Memory B cell (primary cell): ENCODE measurements around the gene DTNA.
"Not testable (repeated sequence)": the region's sequence is repeated elsewhere in the genome, so short reads cannot be mapped to it uniquely, and the experiment has no call there.

Source experiments
- ATAC-seq: fragments of 150-1000 bp; cut with Tn5 transposase; 2 replicates; pipeline ENCODE4 v1.10.0; 2021; ENCODE audit warnings: low read depth, mild to moderate bottlenecking, moderate library complexity
- DNase-seq, 2 donors: peaks; one replicate each; pipeline ENCODE4 v3.0.0; 2022; ENCODE audit warnings: low spot score in 2 of 2
- H3K27ac Mint-ChIP-seq: one replicate; pipeline ENCODE4 v1.8.0; 2022; ENCODE audit warnings: mild to moderate bottlenecking, moderate library complexity, mixed read lengths
- H3K27me3 Mint-ChIP-seq: one replicate; pipeline ENCODE4 v1.8.0; 2022; ENCODE audit warnings: mixed read lengths
- H3K36me3 Mint-ChIP-seq: one replicate; pipeline ENCODE4 v1.8.0; 2022; ENCODE audit warnings: mild to moderate bottlenecking, mixed read lengths
- H3K4me1 Mint-ChIP-seq: one replicate; pipeline ENCODE4 v1.8.0; 2022; ENCODE audit warnings: mixed read lengths
- H3K4me3 Mint-ChIP-seq: one replicate; pipeline ENCODE4 v1.8.0; 2022; ENCODE audit warnings: mild to moderate bottlenecking, moderate library complexity, mixed read lengths
- H3K9me3 Mint-ChIP-seq: one replicate; pipeline ENCODE4 v1.8.0; 2022; ENCODE audit warnings: mixed read lengths

The DTNA gene

DNA sequence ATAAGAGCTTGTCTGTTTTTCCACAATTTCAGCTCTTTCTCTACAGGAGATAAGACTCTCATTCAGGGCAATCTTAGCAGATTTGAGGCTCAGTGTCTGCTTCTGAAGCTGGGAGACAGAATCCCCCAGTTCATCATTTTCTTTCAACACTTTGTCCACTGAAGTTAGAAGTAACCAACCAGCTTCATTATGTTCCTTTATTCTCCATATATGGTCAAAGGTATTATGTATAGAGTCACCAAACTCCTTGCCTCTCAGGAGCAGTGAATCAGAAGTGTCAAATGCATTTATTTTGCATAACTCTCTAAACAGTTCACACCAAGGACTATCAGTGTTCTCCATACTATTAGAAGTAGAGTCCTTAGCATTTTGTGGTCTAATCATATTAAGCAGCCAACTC lies 24.4 kb downstream of the DTNA start:
- not testable (repeated sequence) for H3K36me3 Mint-ChIP-seq, H3K4me3 Mint-ChIP-seq, ATAC-seq, H3K27me3 Mint-ChIP-seq, H3K4me1 Mint-ChIP-seq, H3K27ac Mint-ChIP-seq, DNase-seq, H3K9me3 Mint-ChIP-seq

DNA sequence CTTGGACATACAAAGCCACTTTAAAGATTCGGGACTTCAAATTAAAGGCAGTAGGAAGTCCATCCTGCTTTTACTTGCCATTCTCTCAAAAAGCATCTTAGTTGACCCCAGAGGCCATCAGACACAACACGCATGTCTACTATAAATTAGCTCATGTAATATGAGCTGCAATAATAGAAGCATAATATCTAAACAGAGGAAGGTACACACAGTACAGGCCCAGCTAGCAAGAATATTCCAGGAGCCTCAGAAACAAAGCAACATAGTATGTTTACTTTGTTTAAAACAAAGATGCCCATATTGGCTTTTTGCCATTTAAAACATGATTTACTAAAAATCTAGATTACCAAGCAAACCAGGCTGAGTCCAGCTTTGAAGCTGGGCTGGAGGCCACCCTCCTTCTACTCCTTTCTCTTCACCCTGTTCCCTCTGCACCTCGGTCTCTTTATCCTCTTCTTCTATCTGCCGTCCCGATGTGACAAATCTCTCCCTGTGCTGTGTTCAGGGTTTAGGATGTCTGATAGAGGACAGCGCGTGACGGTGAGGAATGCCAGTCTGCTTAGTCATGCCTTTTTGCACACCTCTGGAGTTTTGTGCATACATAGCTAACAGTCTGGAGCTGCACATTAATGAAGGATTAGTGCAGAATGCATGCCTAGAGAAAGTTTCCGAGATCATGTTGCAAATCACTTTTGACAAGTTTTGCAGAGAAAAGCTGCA lies 28.2 kb downstream of the DTNA start:
- DNase-seq: no peak
- no peaks in the 10 kb centered on the region for H3K36me3 Mint-ChIP-seq
- H3K27me3 Mint-ChIP-seq: peaks cover 5% of the 10 kb centered on the region
- H3K4me3 Mint-ChIP-seq: no peak overlapping the region
- no peak for ATAC-seq
- no peaks in the 10 kb centered on the region for H3K4me1 Mint-ChIP-seq
- H3K9me3 Mint-ChIP-seq: no peaks in the 10 kb centered on the region
- no peak overlapping the region for H3K27ac Mint-ChIP-seq

DNA sequence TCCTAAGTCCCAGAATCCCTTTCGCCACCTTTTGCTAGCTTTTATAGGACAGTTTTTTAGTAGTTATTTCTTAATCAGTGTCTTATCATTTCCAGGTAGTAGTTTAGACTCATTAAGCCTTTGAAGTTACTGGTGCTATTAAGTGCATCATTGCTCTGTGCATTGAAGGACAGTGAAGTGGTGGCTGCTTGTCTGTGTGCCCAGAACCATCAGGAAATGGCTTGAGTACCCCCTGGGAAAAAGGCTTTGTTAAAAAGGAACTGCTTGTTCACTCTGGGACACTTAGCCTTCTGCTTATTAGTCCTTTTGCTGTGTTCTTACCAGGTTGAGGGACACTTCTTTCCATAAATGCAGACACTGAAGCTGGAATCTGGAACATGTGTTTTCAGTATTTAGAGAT lies 30.0 kb downstream of the DTNA start:
- ATAC-seq (no peak), DNase-seq (no peak)
- no peaks in the 10 kb centered on the region for H3K36me3 Mint-ChIP-seq
- H3K4me3 Mint-ChIP-seq: no peak overlapping the region
- no peaks in the 10 kb centered on the region for H3K4me1 Mint-ChIP-seq
- H3K9me3 Mint-ChIP-seq: no peaks in the 10 kb centered on the region
- no peak overlapping the region for H3K27ac Mint-ChIP-seq
- H3K27me3 Mint-ChIP-seq: peaks cover 5% of the 10 kb centered on the region

DNA sequence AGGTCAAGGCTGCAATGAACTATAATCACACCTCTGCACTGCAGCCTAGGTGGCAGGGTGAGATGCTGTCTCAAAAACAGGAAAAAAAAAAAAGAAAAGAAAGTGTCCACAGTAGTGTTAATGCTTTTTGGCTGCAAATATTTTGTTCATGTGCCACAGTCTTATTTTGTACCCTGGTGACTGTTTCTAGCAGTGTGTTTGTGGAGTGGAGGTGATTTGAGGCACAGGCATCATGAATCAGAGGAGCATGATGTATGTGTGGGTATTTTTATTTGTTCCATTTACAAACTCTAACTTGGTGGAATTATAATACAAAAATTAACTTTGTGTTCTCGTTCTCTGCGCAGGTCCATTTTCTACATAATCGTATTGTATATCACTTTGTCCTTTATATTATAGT lies 30.6 kb downstream of the DTNA start:
- ATAC-seq (no peak), DNase-seq (no peak)
- H3K27ac Mint-ChIP-seq: no peak overlapping the region
- peaks cover 4% of the 10 kb centered on the region for H3K27me3 Mint-ChIP-seq
- no peaks in the 10 kb centered on the region for H3K9me3 Mint-ChIP-seq
- H3K36me3 Mint-ChIP-seq: no peaks in the 10 kb centered on the region
- H3K4me3 Mint-ChIP-seq: no peak overlapping the region
- no peaks in the 10 kb centered on the region for H3K4me1 Mint-ChIP-seq

DNA sequence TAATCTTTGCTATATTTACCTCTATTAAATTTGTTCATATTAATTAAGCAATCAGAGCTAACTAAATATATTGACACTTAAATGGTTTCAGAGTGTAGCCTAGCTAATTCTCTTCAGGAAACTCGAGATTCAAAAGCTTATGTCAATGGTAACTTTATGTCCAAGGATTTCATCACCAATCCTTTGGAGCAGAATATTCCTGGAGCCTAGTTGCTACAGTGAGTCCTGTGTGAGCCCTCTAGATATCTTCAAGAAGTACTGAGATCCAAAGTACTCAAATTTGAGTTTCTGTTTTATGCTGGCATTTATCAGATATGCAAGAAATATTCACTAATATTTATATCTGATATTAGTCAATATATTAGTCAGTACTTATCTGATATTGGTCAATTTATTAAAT lies 31.3 kb downstream of the DTNA start:
- Mint-ChIP-seq H3K4me3 (no peak overlapping the region), H3K27ac (no peak overlapping the region), H3K36me3 (no peaks in the 10 kb centered on the region), H3K27me3 (peaks cover 1% of the 10 kb centered on the region), H3K9me3 (no peaks in the 10 kb centered on the region), H3K4me1 (no peaks in the 10 kb centered on the region)
- ATAC-seq: no peak
- no peak for DNase-seq

DNA sequence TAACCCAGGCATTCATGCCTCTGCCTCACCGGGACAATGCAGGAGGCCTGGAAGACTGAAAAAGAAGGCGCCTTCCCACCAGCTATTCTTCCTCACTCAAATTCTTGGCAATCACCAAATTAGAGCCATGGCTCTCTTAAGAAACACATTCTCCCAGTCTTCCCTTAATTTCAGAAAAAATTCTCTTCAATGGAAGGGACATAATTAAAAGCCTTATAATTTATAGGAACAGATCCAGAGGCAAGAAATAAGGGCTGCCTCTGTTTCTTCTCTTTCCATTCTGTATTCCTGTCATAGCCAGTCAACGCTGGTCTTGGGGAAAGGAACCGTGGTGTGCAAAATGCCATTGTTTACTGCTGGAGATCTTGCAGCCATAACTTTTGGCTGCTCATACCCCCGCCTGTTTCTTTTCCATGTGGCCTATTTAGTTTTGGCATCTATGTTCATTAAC lies 32.8 kb downstream of the DTNA start:
- DNase-seq (no peak), ATAC-seq (no peak)
- no peaks in the 10 kb centered on the region for H3K36me3 Mint-ChIP-seq
- H3K27ac Mint-ChIP-seq: no peak overlapping the region
- H3K4me1 Mint-ChIP-seq: no peaks in the 10 kb centered on the region
- H3K27me3 Mint-ChIP-seq: no peaks in the 10 kb centered on the region
- no peak overlapping the region for H3K4me3 Mint-ChIP-seq
- H3K9me3 Mint-ChIP-seq: no peaks in the 10 kb centered on the region

DNA sequence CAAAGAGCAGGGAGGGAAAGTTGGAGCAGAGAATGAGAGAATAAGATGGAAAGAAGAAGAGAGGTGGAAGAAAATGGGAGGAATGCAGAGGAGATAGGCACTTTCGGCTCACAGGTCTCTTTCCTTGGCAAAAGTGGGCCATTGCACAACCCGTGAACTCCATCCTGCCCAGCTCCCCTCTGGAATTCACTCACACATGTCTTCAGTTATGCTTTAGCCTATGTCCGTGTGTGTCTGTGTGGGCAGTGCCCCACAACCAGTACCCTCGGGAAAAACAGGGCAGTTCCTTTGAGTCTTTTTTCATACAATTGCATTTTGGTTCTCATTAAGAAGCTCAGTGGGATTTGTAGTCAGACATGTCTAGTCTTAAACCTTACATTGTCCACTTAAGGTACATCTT lies 34.5 kb downstream of the DTNA start:
- Mint-ChIP-seq H3K4me3 (no peak overlapping the region), H3K9me3 (no peaks in the 10 kb centered on the region), H3K4me1 (no peaks in the 10 kb centered on the region), H3K27ac (no peak overlapping the region), H3K36me3 (no peaks in the 10 kb centered on the region), H3K27me3 (no peaks in the 10 kb centered on the region)
- ATAC-seq (no peak), DNase-seq (no peak)

DNA sequence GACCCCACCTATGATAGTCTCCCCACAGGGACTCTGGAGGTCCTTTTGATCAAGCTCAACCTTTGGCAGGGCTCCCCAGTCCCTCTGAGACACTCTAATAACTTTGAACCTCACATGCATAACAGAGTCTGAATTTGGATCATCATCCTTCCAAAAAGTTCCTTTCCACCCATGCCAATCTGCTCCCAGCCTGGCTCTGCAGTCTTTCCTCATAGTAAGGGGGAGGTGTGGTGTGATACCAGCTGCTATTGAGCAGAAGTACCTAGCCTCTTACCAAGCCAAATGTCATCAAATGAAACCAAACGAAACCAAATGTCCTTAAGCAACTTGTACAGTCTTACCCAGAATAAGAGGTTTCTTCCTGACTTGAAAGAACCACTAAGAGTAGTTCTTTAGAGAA lies 36.5 kb downstream of the DTNA start:
- Mint-ChIP-seq H3K9me3 (no peaks in the 10 kb centered on the region), H3K4me3 (no peak overlapping the region), H3K36me3 (no peaks in the 10 kb centered on the region), H3K4me1 (no peaks in the 10 kb centered on the region), H3K27me3 (no peaks in the 10 kb centered on the region), H3K27ac (no peak overlapping the region)
- ATAC-seq: no peak
- no peak for DNase-seq

DNA sequence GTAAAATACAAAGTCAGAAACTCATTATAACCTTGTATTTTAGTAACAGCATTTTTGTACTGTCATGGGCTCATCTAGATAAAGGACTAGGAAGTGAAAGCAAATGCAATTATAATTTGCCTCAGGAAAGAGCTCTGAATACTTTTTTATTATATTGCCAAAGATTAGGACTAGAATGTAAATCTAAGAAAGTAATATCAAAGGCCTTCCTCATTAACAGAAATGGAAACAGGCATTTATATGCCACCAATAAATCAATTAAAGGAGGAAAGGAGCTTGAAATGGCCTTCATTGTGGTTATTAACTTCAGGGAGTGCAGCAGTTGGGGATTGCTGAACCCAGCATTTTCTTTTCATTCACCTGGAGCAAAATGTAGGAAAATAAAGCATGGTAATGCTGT lies 39.6 kb downstream of the DTNA start:
- no peaks in the 10 kb centered on the region for H3K36me3 Mint-ChIP-seq
- no peak overlapping the region for H3K4me3 Mint-ChIP-seq
- ATAC-seq: no peak
- DNase-seq: no peak
- H3K9me3 Mint-ChIP-seq: no peaks in the 10 kb centered on the region
- no peak overlapping the region for H3K27ac Mint-ChIP-seq
- H3K4me1 Mint-ChIP-seq: no peaks in the 10 kb centered on the region
- peaks cover 5% of the 10 kb centered on the region for H3K27me3 Mint-ChIP-seq

DNA sequence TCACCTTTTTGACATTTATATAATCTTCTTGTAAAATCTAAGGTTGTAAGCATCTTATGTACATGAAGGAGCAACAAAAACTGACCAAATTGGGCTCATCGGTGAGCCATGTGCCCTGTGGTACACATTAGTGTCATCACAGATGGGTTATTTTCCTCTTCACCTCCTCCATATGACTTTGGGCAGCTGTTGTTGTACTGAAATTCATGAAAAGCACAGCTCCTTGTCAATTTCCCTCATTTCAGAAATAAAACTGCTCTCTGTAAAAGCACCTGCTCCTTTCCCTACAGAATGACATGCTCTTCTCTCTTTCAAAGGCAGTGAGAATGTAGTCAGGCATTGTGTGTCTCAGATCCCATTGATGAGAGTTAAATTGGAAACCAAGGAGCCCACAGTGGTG lies 42.0 kb downstream of the DTNA start:
- no peak for ATAC-seq
- DNase-seq: no peak
- Mint-ChIP-seq H3K36me3 (no peaks in the 10 kb centered on the region), H3K4me3 (no peak overlapping the region), H3K27ac (no peak overlapping the region), H3K9me3 (no peaks in the 10 kb centered on the region), H3K27me3 (peaks cover 5% of the 10 kb centered on the region), H3K4me1 (no peaks in the 10 kb centered on the region)

DNA sequence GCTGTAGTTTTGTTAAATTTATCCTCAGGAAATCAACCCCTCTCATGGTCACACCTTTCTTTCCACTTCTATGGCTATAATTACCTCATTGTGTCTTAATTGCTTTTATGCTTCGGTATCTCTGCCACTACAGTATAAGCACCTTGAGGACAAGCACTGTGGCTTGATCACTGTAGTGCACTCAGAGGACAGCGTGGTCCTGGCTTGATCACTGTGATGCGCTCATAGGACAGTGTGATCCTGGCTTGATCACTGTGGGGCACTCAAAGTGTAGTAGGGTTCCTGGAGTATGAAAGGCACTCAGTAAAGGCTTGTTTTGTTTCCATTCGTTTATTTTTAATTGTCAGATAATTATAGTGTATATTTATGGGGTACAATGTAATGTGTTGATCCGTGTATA lies 44.2 kb downstream of the DTNA start:
- no peak overlapping the region for H3K27ac Mint-ChIP-seq
- DNase-seq: no peak
- H3K9me3 Mint-ChIP-seq: peaks cover 2% of the 10 kb centered on the region
- H3K4me1 Mint-ChIP-seq: no peaks in the 10 kb centered on the region
- no peaks in the 10 kb centered on the region for H3K36me3 Mint-ChIP-seq
- no peak for ATAC-seq
- H3K27me3 Mint-ChIP-seq: peaks cover 5% of the 10 kb centered on the region
- no peak overlapping the region for H3K4me3 Mint-ChIP-seq

DNA sequence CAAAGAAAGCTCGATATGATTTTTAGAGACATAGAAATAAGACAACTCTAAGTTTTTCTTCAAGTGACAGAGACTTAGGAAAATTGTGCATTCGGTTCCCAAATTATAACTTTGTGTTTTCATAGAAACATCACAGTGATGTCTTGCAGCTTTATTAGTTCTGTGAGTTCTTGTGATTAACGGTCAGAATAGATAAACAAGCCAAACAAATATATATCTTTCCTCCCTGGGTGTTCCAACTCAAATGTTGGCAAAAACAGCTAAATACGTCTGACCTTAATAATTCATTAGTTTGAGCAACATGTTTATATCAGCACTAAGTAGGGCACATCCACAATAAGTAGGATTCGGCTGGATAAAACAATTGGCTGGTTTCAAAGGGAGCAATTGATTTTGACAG lies 47.6 kb downstream of the DTNA start:
- H3K9me3 Mint-ChIP-seq: peaks cover 5% of the 10 kb centered on the region
- DNase-seq (no peak), ATAC-seq (no peak)
- no peak overlapping the region for H3K27ac Mint-ChIP-seq
- no peaks in the 10 kb centered on the region for H3K36me3 Mint-ChIP-seq
- no peak overlapping the region for H3K4me3 Mint-ChIP-seq
- H3K27me3 Mint-ChIP-seq: peaks cover 10% of the 10 kb centered on the region
- peaks cover 2% of the 10 kb centered on the region for H3K4me1 Mint-ChIP-seq

DNA sequence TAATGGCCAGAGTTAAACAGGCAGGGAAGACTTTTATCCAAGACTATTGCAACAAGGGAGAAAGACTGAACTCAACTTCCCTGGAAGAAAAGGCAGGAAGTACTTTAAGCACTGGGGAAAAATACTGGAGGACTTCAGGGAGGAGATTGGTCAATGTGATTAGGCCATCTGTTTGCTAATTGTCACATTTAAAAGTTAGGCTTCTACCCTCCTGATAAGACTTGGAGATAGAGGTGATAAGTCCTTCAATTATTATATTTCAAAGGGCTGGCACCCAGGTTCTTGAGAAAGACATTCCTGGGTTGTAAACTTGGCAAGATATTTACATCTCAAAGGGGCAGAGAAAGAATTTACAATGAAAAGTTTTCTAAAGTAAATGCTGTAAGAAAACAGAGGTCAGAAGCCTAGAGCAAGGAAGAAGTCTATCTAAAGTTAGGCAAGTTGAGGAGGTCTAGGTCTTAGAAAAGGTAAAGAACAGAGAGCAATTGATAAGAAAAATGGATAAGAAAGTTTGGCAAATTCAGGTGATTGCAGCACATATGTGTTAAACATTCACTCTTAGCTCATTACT lies 48.4 kb downstream of the DTNA start:
- no peak overlapping the region for H3K4me3 Mint-ChIP-seq
- ATAC-seq: no peak
- no peak for DNase-seq
- H3K27me3 Mint-ChIP-seq: peaks cover 10% of the 10 kb centered on the region
- H3K27ac Mint-ChIP-seq: no peak overlapping the region
- peaks cover 5% of the 10 kb centered on the region for H3K9me3 Mint-ChIP-seq
- no peaks in the 10 kb centered on the region for H3K36me3 Mint-ChIP-seq
- H3K4me1 Mint-ChIP-seq: peaks cover 2% of the 10 kb centered on the region

DNA sequence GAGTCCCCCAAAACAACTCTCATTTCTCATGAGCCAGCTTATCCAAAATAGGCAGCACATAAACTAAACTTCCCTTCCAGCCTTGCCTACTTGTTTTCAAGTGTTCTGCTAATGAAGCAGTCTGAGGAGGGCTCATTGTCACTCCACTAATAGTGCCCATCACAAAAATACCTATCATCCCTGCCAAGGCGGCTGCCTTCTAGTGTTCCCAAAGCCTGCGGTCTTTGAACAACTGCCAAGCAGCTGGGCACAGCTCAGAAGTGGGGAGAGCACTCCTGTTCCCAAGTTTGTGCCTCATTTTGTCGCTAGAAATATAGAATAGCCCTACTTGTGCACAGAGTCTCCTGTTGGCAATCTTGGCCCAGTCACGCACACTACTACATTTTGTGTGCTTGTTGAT lies 50.3 kb downstream of the DTNA start:
- H3K9me3 Mint-ChIP-seq: peaks cover 5% of the 10 kb centered on the region
- H3K4me3 Mint-ChIP-seq: no peak overlapping the region
- DNase-seq (no peak), ATAC-seq (no peak)
- peaks cover 5% of the 10 kb centered on the region for H3K27me3 Mint-ChIP-seq
- H3K27ac Mint-ChIP-seq: no peak overlapping the region
- H3K36me3 Mint-ChIP-seq: no peaks in the 10 kb centered on the region
- H3K4me1 Mint-ChIP-seq: peaks cover 2% of the 10 kb centered on the region

DNA sequence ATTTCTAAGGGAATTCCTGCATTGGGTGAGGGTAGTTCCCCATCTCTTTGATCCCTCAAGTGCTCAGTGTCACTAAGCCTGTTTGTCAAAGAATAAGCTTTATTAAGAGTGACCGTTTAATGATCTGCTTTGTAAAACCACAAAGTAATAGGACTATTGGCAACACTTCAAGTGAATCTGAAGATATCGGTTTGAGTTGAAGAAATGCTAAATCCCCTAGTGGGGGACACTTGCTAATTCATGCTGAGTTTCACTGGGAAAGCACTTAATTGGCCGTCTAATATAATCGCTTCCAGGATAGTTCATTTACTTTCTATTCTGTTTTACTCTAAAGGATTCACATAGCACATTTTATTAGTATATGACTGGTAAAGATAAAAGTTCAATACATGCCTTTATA lies 54.4 kb downstream of the DTNA start:
- Mint-ChIP-seq H3K4me3 (no peak overlapping the region), H3K4me1 (peaks cover 2% of the 10 kb centered on the region), H3K9me3 (peaks cover 5% of the 10 kb centered on the region), H3K27ac (no peak overlapping the region), H3K27me3 (peaks cover 5% of the 10 kb centered on the region), H3K36me3 (no peaks in the 10 kb centered on the region)
- ATAC-seq: no peak
- DNase-seq: no peak
